ENCODE data around the gene C19orf73.
A peak's percentile ranks its signal among the peaks of the same experiment; 100 is the strongest.

Gene C19orf73

GRCh38 chr19:49081273-49081672 is 37.7 kb downstream of the C19orf73 start:
- TF ChIP-seq TSHZ2 (CRISPR knock-in tag; IDR thresholded peaks at IDR 0.05) (no peak), ISL1 (CRISPR knock-in tag; IDR thresholded peaks at IDR 0.05) (no peak), TOX (CRISPR knock-in tag; IDR thresholded peaks at IDR 0.05; ENCODE audit: borderline replicate concordance) (no peak), ZNF565 (CRISPR knock-in tag; conservative IDR thresholded peaks at IDR 0.05; ENCODE audit: low read depth) (no peak), ZNF8 (CRISPR knock-in tag; IDR thresholded peaks at IDR 0.05) (no peak), POU6F1 (CRISPR knock-in tag; IDR thresholded peaks at IDR 0.05; ENCODE audit: borderline replicate concordance, low read depth) (no peak), PATZ1 (CRISPR knock-in tag; IDR thresholded peaks at IDR 0.05; ENCODE audit: borderline replicate concordance) (no peak), RARB (CRISPR knock-in tag; IDR thresholded peaks at IDR 0.05) (no peak), ZFP3 (CRISPR knock-in tag; IDR thresholded peaks at IDR 0.05) (no peak), ESRRG (CRISPR knock-in tag; IDR thresholded peaks at IDR 0.05) (no peak), CSDC2 (CRISPR knock-in tag; IDR thresholded peaks at IDR 0.05) (no peak), CSRNP3 (CRISPR knock-in tag; IDR thresholded peaks at IDR 0.05) (no peak), ZFP30 (CRISPR knock-in tag; IDR thresholded peaks at IDR 0.05) (no peak), OSR1 (CRISPR knock-in tag; IDR thresholded peaks at IDR 0.05) (no peak), GLIS3 (CRISPR knock-in tag; IDR thresholded peaks at IDR 0.05) (no peak), TCF4 (CRISPR knock-in tag; IDR thresholded peaks at IDR 0.05; ENCODE audit: borderline replicate concordance) (no peak), ZC3H10 (CRISPR knock-in tag; IDR thresholded peaks at IDR 0.05) (no peak), ZNF70 (CRISPR knock-in tag; IDR thresholded peaks at IDR 0.05) (no peak), SNAI2 (CRISPR knock-in tag; IDR thresholded peaks at IDR 0.05) (no peak), ARNTL (CRISPR knock-in tag; IDR thresholded peaks at IDR 0.05; ENCODE audit: borderline replicate concordance, low read depth) (no peak)
- no peak for ATAC-seq

- no peak for ATAC-seq
- TF ChIP-seq GLIS3 (CRISPR knock-in tag; IDR thresholded peaks at IDR 0.05) (no peak), CREB5 (CRISPR knock-in tag; IDR thresholded peaks at IDR 0.05; ENCODE audit: low read depth) (no peak), SNAI2 (CRISPR knock-in tag; IDR thresholded peaks at IDR 0.05) (no peak), PPARA (CRISPR knock-in tag; IDR thresholded peaks at IDR 0.05; ENCODE audit: borderline replicate concordance) (no peak), ZFP30 (CRISPR knock-in tag; IDR thresholded peaks at IDR 0.05) (no peak), ZNF70 (CRISPR knock-in tag; IDR thresholded peaks at IDR 0.05) (no peak), TOX (CRISPR knock-in tag; IDR thresholded peaks at IDR 0.05; ENCODE audit: borderline replicate concordance) (no peak), ISL1 (CRISPR knock-in tag; IDR thresholded peaks at IDR 0.05) (no peak), ZNF8 (CRISPR knock-in tag; IDR thresholded peaks at IDR 0.05) (no peak), CSDC2 (CRISPR knock-in tag; IDR thresholded peaks at IDR 0.05) (no peak), ZC3H10 (CRISPR knock-in tag; IDR thresholded peaks at IDR 0.05) (no peak), ZNF565 (CRISPR knock-in tag; conservative IDR thresholded peaks at IDR 0.05; ENCODE audit: low read depth) (no peak), ZFP3 (CRISPR knock-in tag; IDR thresholded peaks at IDR 0.05) (no peak), TSHZ2 (CRISPR knock-in tag; IDR thresholded peaks at IDR 0.05) (no peak)
Observed at GRCh38 chr19:49080392-49080791, 38.6 kb downstream of the C19orf73 start.

- peak; percentile 45; the same call in 2 of the 3 replicates for ATAC-seq
Observed at GRCh38 chr19:49074869-49075268, 44.1 kb downstream of the C19orf73 start.
